K562 (cell line): ENCODE data around the gene CPVL. TPM values are rescaled to one million over a fixed set of nuclear protein-coding genes. Genes with fewer than 3 reads are reported as not detected.

Source experiments
- ATAC-seq: fragments of 200-7000 bp; cut with Tn5 transposase; 3 replicates; pipeline ENCODE4 v1.9.1; 2020; ENCODE audit warnings: moderate library complexity
- BruUV-seq: library from RNA; stranded (reverse); fragments of 400-500 nt; replicated peaks from 2 replicates; lab custom pipeline; 2021; lab: Mats Ljungman, UMichigan
- CTCF ChIA-PET: fragments of 300-600 bp; formaldehyde crosslinking; extraction: SDS; loops from one replicate; lab custom pipeline; 2021; ENCODE audit warnings: low intra/inter-chr PET ratio; lab: Yijun Ruan, JAX
- POLR2A ChIA-PET: fragments of 300-600, 350-650 bp; sonication (Branson Sonifier 250); formaldehyde crosslinking; extraction: SDS; loops from one replicate; lab custom pipeline; 2021; ENCODE audit warnings: antibody characterized with exemption, inconsistent platforms; lab: Yijun Ruan, JAX
- DNase-seq, 4 experiments: peaks; one replicate each; pipeline versions ENCODE4 v3.0.0 to v3.0.0-alpha.2; 2011 to 2018; ENCODE audit warnings: low spot score in 3 of 4, mixed read lengths in 3 of 4; ENCODE audit errors: extremely low read depth in 1 of 4
- FAIRE-seq: peaks from 2 replicates; lab custom pipeline; 2011; peaks lifted over from hg19 to GRCh38; lab: Jason Lieb, UNC
- H2AFZ ChIP-seq: 2 replicates; pipeline ENCODE4 v1.6.0; 2011; ENCODE audit warnings: low read depth, low read length, control low read depth, inconsistent platforms
- H3K27ac ChIP-seq: fragments of 200-600 bp; 3 replicates; pipeline ENCODE4 v1.8.0; 2011; ENCODE audit warnings: low read depth, mild to moderate bottlenecking, control low read depth, inconsistent platforms, low read length, moderate library complexity, mixed read lengths; ENCODE audit errors: extremely low read depth
- H3K27me3 ChIP-seq, 2 experiments: fragments of 300-600 bp in 1 of 2; 2 replicates in 1 of 2; 3 replicates in 1 of 2; pipeline versions ENCODE4 v1.6.0 to v1.8.0; 2011; ENCODE audit warnings: inconsistent platforms in 2 of 2, low read length in 2 of 2, mild to moderate bottlenecking in 1 of 2, mixed read lengths in 1 of 2, moderate library complexity in 1 of 2; ENCODE audit not compliant: control insufficient read depth in 2 of 2, insufficient read depth in 2 of 2
- H3K36me3 ChIP-seq: fragments of 300-600 bp; 3 replicates; pipeline ENCODE4 v1.8.0; 2011; ENCODE audit warnings: mild to moderate bottlenecking, low read length, inconsistent platforms; ENCODE audit not compliant: control insufficient read depth, insufficient read depth
- H3K4me1 ChIP-seq, 2 experiments: fragments of 200-600 bp in 1 of 2; replicated peaks in 1 of 2; 2 replicates in 1 of 2; 3 replicates in 1 of 2; pipeline versions ENCODE4 v1.5.1 to v1.8.0; 2011; ENCODE audit warnings: inconsistent platforms in 2 of 2, low read length in 2 of 2, mild to moderate bottlenecking in 1 of 2, mixed read lengths in 1 of 2, moderate library complexity in 1 of 2; ENCODE audit not compliant: control insufficient read depth in 2 of 2, insufficient read depth in 2 of 2
- H3K4me2 ChIP-seq: 2 replicates; pipeline ENCODE4 v1.6.1; 2011; ENCODE audit warnings: low read length, control low read depth, inconsistent platforms, mixed read lengths; ENCODE audit not compliant: insufficient read depth
- H3K4me3 ChIP-seq: fragments of 200-600 bp; sonication (generic), shearing (Covaris generic); 2 replicates; pipeline ENCODE4 v1.5.1; 2016; ENCODE audit warnings: control low read depth, inconsistent platforms
- H3K79me2 ChIP-seq: fragments of 200-600 bp; 3 replicates; pipeline ENCODE4 v1.8.0; 2011; ENCODE audit warnings: low read length, inconsistent platforms; ENCODE audit not compliant: control insufficient read depth, insufficient read depth
- H3K9ac ChIP-seq, 2 experiments: 2 replicates each; pipeline versions ENCODE4 v1.6.0 to v1.6.1; 2011; ENCODE audit warnings: low read depth in 2 of 2, low read length in 2 of 2, control low read depth in 1 of 2, inconsistent platforms in 1 of 2, mild to moderate bottlenecking in 1 of 2, mixed read lengths in 1 of 2; ENCODE audit not compliant: insufficient read depth in 1 of 2
- H3K9me1 ChIP-seq: one replicate; pipeline ENCODE4 v1.6.0; 2011; ENCODE audit warnings: inconsistent platforms, mild to moderate bottlenecking, low read length, moderate library complexity; ENCODE audit not compliant: control insufficient read depth, insufficient read depth
- H3K9me3 ChIP-seq: replicated peaks from 2 replicates; pipeline ENCODE4 v1.5.1; 2011; ENCODE audit warnings: low read depth, low read length, inconsistent platforms; ENCODE audit not compliant: control insufficient read depth, insufficient read depth
- H4K20me1 ChIP-seq: replicated peaks from 2 replicates; pipeline ENCODE4 v1.6.1; 2011; ENCODE audit warnings: low read length, inconsistent platforms, mixed read lengths; ENCODE audit not compliant: control insufficient read depth, insufficient read depth
- CHCHD3 ChIP-seq: fragments of 250-450 bp; sonication (Bioruptor Pico); IDR thresholded peaks from 2 replicates; pipeline ENCODE4 v2.1.2; 2022; ENCODE audit warnings: mild to moderate bottlenecking
- FOXP4 ChIP-seq: sonication (generic); formaldehyde crosslinking; IDR thresholded peaks from 2 replicates; pipeline ENCODE4 v1.8.0; 2022; ENCODE audit warnings: mild to moderate bottlenecking, missing genetic modification reagents, borderline replicate concordance
- HDAC1 ChIP-seq, 2 experiments: fragments of 450-650 bp; IDR thresholded peaks; 2 replicates each; pipeline ENCODE4 v1.6.1; 2016 to 2017; ENCODE audit warnings: inconsistent platforms in 1 of 2, mild to moderate bottlenecking in 1 of 2, moderate library complexity in 1 of 2
- POLR2AphosphoS2 ChIP-seq: IDR thresholded peaks from 2 replicates; pipeline ENCODE4 v1.6.1; 2012; ENCODE audit warnings: low read length, improper control_type of control experiment
- RBM34 ChIP-seq: fragments of 200-400 bp; formaldehyde crosslinking; IDR thresholded peaks from 2 replicates; pipeline ENCODE4 v1.6.1; 2018; ENCODE audit warnings: low read length, borderline replicate concordance; ENCODE audit not compliant: insufficient read depth
- TCF7L2 ChIP-seq: fragments of 150-350 bp; IDR thresholded peaks from 2 replicates; pipeline ENCODE4 v1.6.1; 2016; ENCODE audit warnings: low read depth, mild to moderate bottlenecking, low read length, moderate library complexity
- ZFP30 ChIP-seq: fragments of 250-450 bp; sonication (Bioruptor Pico); IDR thresholded peaks from 2 replicates; pipeline ENCODE4 v1.8.0; 2022; ENCODE audit warnings: moderate library complexity, mild to moderate bottlenecking, inconsistent platforms, borderline replicate concordance
- ZNF121 ChIP-seq: sonication (generic); formaldehyde crosslinking; conservative IDR thresholded peaks from 2 replicates; pipeline ENCODE4 v1.8.0; 2022; ENCODE audit warnings: missing genetic modification reagents
- ZNF143 ChIP-seq: sonication (generic); formaldehyde crosslinking; IDR thresholded peaks from 2 replicates; pipeline ENCODE4 v1.9.0; 2022; ENCODE audit warnings: mild to moderate bottlenecking, missing genetic modification reagents
- ZNF511 ChIP-seq: sonication (generic); formaldehyde crosslinking; IDR thresholded peaks from 2 replicates; pipeline ENCODE4 v1.8.0; 2022; ENCODE audit warnings: mild to moderate bottlenecking, missing genetic modification reagents
- in situ Hi-C: fragments of 300-500 bp; cut with MboI; formaldehyde crosslinking; loops from 4 replicates; pipeline ENCODE4 v1.15.0; 2018; ENCODE audit warnings: inconsistent platforms, mixed read lengths
- intact Hi-C: fragments of 100-400 bp; cut with micrococcal nuclease; formaldehyde crosslinking; loops from 2 replicates; pipeline ENCODE4 v1.14.2; 2022
- polyA plus RNA-seq, 8 experiments: library from polyadenylated mRNA; depleted of rRNA in 4 of 8; stranded (reverse) in 5 of 8; unstranded in 3 of 8; fragments of >200 nt; fragmentation: Nextera tagmentation in 2 of 8; fragmentation: Illumina TruSeq in 1 of 8; extraction: Ambion mirVana in 2 of 8; extraction: Trizol in 1 of 8; gene quantifications; 2 replicates each; pipeline versions ENCODE4 v1.2.1 to v1.2.3, GENCODE V29; 2011 to 2014; ENCODE audit warnings: inconsistent platforms in 1 of 8, missing spikeins in 1 of 8
- total RNA-seq, 7 experiments: library from RNA; depleted of rRNA in 6 of 7; stranded (reverse); fragments of >200 nt in 6 of 7; fragmentation: Illumina TruSeq in 2 of 7; extraction: Trizol in 2 of 7; gene quantifications; 2 replicates each; pipeline versions ENCODE4 v1.2.1 to v1.2.3, GENCODE V29; 2011 to 2021; ENCODE audit warnings: low replicate concordance in 1 of 7

Gene CPVL
- total and polyA plus RNA-seq, 9 of the 15 experiments (the other 6 are each of a cell fraction or from before 2014, with no cell fraction given) = 0.89 to 2.4 (median 1.5) TPM

- no peak overlapping the region for H3K4me2 ChIP-seq
- no peak for FAIRE-seq
- no peak overlapping the region for H2AFZ ChIP-seq
- intact Hi-C loops = no loop called here
- no peak overlapping the region for H3K27ac ChIP-seq
- H3K9me3 ChIP-seq = no peaks in the 10 kb centered on the region
- no peaks in the 10 kb centered on the region for H4K20me1 ChIP-seq
- TF ChIP-seq FOXP4 (no peak), HDAC1 (IDR thresholded peaks at IDR 0.05) (no peak), CHCHD3 (CRISPR knock-in tag) (no peak), TCF7L2 (no peak), ZNF143 (CRISPR knock-in tag) (no peak), POLR2AphosphoS2 (no peak), ZNF511 (CRISPR knock-in tag) (no peak), RBM34 (no peak), ZFP30 (CRISPR knock-in tag) (no peak), ZNF121 (CRISPR knock-in tag) (no peak)
- TF ChIP-seq, all 486 proteins: peak for 0
- Histone ChIP-seq H3K4me3 (no peak overlapping the region), H3K27me3 (no peaks in the 10 kb centered on the region), H3K36me3 (no peaks in the 10 kb centered on the region), H3K79me2 (no peaks in the 10 kb centered on the region), H3K9ac (no peak overlapping the region), H3K4me1 (no peaks in the 10 kb centered on the region), H3K9me1 (no peaks in the 10 kb centered on the region)
- ChIA-PET POLR2A (no interaction called here), CTCF (no interaction called here)
- DNase-seq (no peak), ATAC-seq (no peak)
- in situ Hi-C loops = no loop called here
- no TSS peak for BruUV-seq
These were observed 61.5 kb downstream of the CPVL start for GRCh38 chr7:29084832-29085231.
